Iris pigment epithelial cell (primary cell): ENCODE measurements around the gene STAT2.
A peak's percentile ranks its signal among the peaks of the same experiment; 100 is the strongest.
"Not testable (repeated sequence)": the region's sequence is repeated elsewhere in the genome, so short reads cannot be mapped to it uniquely, and the experiment has no call there.

Experiments used
- DNase-seq: peaks from one replicate; pipeline ENCODE4 v3.0.0-alpha.2; 2011; ENCODE audit warnings: low read depth

STAT2 gene

GRCh38 chr12:56330936-56331490 is 28.9 kb downstream of the STAT2 start:
- no peak for DNase-seq

- no peak for DNase-seq
These were observed 33.4 kb downstream of the STAT2 start for GRCh38 chr12:56326533-56326932.

- DNase-seq = no peak
These were observed 33.8 kb downstream of the STAT2 start for GRCh38 chr12:56326126-56326525.

- DNase-seq = no peak
These were observed 35.7 kb downstream of the STAT2 start for GRCh38 chr12:56324206-56324605.

GRCh38 chr12:56321610-56322009 is 38.3 kb downstream of the STAT2 start:
- not testable (repeated sequence) for DNase-seq

- DNase-seq = peak; percentile 38
These were observed 38.9 kb downstream of the STAT2 start for GRCh38 chr12:56321027-56321426.

- DNase-seq = no peak
These were observed 42.2 kb downstream of the STAT2 start for GRCh38 chr12:56317675-56318074.

DNA sequence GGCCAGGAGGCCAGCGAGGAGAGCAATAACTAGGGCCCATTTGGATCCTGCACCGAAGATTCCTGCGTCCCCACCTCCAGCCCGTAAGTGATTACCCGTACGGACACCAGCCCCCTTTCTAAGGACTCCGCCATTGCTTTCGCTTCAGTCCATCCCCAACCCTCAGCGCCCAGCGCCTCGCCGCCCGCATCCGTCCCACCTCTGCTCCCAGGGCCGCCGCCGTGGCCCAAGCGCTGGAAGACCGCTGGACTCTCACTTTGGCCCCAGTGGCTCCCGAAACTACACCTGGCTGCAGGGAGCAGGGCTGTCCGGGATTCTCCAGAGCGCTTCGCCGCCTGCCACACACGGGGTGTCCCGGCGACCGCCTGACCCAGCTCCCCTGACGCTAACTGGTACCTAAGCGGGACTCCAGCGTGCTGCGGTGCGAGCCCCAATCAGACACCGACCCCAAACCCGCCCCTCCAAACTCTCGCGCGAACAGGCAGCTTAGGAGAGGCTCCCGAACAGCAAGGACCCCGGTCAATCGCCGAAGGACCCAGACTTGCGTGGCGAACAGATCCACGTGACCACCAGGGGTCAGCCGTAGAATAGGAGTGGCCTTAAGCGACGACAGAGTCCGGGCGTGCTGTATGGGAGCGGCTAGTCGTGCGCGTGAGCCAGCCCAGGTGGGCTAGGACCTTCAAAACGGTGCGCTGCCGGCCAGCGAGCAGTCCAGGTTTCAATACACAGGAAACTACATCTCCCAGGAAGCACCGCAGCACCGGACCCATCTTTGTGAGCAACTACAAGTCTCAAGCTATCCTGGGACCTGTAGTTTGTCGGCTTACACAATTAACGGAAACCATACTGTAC is 44.1 kb downstream of the STAT2 start, which contains the start of gene CNPY2:
Gene CNPY2, minus strand, starts transcription at position 367 of the 852 bp plus-strand sequence. CDS start 771 bp downstream, outside the sequence.
- DNase-seq = peak; percentile 99

GRCh38 chr12:56315249-56315621 is 44.7 kb downstream of the STAT2 start:
- peak; percentile 18 for DNase-seq

DNA sequence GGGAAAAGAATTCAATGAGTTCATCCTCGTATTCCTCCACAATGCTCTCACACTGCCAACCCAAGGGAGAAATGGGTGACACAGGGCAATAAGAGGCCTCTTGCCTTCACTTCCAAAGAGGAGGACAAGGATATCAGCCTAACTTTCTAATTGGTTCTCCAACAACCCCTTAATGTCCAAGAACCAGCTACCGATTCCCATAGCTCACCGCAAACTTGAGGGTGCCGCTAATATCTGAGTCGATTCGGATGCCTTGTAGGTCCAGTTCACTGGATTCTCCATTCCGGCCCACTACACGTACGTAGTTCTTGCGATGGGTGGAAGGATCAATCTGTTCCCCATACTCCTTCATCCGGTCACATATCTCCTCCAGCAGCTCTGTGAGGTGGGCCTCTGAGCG is 48.9 kb downstream of the STAT2 start:
- DNase-seq = no peak

DNA sequence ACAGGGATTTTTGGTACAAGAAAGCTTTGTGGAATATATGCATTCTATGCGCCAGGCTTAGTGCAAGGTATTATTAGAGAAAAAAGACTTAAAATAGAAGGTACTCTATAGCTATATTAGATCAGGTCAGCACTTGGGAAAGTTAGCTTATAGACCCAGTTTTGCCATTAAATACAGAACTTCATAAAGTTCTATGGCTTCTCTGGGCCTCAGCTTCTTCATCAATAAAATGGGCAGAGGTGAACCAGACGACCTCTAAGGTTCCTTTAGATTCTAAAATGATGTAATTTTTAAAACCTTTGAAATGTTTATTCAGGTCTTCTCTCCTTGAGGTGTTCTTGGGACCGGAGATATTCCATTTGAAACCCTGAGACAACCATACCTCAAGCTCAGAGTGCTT is 51.2 kb downstream of the STAT2 start:
- DNase-seq = no peak

- no peak for DNase-seq
These were observed 52.5 kb downstream of the STAT2 start for GRCh38 chr12:56307221-56307965.

- DNase-seq = peak; percentile 22
These were observed 54.9 kb downstream of the STAT2 start for GRCh38 chr12:56304872-56305590.

- DNase-seq = no peak
These were observed 55.6 kb downstream of the STAT2 start for GRCh38 chr12:56304276-56304675.

DNA sequence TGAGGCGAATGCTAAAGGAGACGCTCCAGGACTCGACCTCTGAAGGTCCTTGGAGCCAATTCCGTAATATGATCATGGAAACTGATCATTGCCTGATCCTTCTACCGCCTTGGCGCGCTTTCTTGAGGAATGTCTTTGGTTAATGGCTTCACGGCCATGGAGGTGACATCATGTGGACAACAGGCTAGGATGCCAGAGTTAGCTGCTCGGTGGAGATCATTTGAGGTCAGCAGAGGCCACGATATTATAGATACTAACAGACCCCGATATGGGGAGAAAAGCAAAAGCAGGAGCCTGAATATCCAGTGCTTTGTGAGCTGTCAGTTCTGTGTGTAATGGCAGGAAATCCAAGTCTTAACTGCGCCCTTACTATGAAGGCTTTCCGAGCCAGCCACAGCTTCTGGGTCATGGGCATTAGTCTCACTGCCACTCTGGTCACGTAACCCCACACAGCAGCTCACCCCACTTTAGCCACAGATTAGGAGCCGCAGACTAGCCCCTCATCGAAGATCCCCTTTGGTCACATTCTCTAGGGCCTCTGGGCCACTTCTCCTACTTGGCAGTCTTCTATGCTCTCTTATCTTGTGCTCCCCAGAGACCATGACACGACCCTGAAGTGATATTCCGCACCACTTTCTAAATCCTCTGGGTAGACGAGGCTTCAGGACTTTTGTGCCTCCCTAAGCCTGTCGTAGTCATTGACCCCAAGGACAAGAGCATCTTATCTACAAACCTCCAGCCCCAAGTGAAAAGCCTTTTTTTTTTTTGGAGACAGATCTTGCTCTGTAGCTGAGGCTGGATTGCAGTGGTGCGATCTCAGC is 59.1 kb downstream of the STAT2 start:
- no peak for DNase-seq

DNA sequence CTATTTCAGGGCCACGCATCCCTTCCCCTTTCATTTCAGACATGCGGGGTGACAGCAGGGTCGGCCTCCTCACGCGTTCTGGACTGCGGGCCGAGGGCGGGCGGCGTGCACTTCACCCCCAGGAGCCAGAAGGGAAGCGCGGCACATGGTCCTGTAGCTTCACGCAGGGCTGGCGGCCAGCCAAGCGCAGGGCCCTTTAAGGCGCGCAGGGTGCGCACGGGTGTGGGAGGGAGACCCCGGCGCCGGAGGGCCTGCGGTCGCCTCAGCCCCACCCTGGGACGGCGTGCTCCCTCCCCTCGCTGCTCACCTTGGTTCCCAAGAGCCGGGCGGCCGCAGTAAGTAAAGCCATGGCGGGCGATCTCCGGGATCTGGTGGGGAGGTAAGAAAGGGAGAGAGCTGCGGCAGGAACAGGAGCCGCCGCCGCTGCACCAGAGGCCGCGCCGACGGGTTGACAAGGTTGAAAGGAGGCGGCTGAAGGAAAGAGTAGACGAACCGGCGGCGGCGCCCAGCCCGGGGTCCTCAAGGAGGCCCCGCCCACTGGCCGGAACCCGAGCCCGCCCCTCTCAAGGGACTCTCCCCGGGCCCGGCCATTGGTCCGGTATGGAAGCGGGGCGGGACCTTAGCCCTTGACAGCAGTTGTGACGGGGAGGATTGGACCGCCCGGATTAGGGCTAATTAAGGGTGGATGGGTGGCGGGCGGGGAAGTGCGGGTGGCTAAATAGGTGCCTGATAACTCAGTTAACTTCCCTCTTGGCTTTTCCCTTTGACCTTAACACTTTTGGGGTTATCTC is 59.9 kb downstream of the STAT2 start, which contains the start of gene CS:
Gene CS, minus strand, starts transcription at position 478 of the 791 bp plus-strand sequence. Its CDS starts 129 bp downstream, at position 349.
- peak; percentile 98 for DNase-seq

GRCh38 chr12:56299308-56299852 is 60.5 kb downstream of the STAT2 start:
- no peak for DNase-seq

GRCh38 chr12:56298828-56299227 is 61.1 kb downstream of the STAT2 start:
- DNase-seq = no peak

- no peak for DNase-seq
These were observed 62.5 kb downstream of the STAT2 start for GRCh38 chr12:56297400-56297799.

DNA sequence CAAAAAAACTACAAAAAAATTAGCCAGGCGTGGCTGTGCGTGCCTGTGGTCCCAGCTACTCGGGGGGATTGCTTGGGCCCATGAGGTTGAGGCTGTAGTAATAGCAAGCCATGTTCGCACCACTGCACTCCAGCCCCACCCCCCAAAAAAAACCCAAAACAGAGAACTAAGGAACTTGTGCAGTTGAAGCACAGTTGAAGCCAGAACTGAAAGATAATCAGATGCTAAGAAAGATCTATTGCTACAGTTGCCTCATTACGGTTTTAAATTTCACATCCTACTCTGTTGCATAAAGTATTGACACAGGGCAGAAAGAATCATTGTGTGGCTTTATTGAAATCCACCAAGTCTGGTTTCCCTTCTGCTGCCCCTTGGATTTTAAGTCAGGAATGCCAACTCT is 63.6 kb downstream of the STAT2 start:
- DNase-seq = peak; percentile 31
